Stimulated activated CD8-positive, alpha-beta memory T cell treated with anti-CD3 and anti-CD28 coated beads, Interleukin-12 subunit alpha, Interleukin-12 subunit beta, amount 100 ng/mL, for 24 hours (primary cell): ENCODE data around the gene LY6G5B.

Experiments
- DNase-seq: peaks from one replicate; pipeline ENCODE4 v3.0.0-alpha.2; 2020; ENCODE audit errors: extremely low read depth

Gene LY6G5B

DNA sequence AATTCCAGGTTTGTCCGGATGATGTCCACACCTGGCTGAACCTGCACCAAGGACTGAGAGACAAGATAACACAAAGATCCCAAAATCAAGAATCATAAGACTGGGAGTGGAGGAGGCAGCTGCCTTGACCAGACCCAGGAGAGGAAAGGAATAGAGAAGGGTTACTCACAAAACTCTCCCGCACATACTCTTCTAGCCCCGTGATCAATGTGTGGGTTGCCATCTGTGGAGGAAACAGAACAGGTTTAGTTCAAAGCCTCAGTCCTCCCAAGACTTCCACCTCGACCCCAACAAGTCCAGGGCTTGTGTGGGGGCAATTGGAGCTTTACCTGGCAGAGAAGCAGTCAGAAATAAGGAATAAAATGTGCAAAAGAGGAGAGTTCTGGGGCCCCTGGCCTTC lies 28.4 kb upstream of the LY6G5B start:
- no peak for DNase-seq

DNA sequence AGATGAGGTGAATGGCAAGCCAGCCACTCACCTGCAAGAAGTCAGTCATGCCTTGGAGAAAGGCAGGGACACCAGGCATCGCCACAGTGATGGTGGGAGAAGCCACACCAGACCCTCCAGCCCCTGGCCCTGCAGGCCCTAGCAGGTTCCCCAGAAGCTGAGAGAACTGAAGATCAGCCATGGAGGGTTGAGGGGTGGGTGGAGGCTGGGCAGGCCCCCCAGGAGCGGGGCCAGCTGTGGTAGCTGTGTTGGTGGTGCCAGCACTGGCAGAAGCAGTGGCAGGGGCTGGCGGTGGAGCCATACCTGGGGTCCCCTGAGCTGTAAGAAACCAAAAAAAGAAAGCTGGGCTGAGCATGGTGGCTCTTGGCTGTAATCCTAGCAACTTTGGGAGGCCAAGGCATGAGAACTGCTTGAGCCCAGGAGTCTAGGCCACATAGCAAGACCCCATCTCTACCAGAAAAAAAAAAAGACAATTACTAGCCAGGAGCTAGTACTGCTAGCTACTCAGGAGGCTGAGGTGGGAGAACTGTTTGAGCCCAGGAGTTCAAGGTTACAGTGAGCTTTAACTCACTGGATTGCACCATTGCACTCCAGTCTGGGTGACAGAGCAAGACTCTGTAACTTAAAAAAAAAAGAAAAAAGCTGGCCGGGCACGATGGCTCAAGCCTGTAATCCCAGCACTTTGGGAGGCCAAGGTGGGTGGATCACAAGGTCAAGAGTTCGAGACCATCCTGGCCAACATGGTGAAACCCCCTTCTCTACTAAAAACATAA lies 26.8 kb upstream of the LY6G5B start:
- no peak for DNase-seq

DNA sequence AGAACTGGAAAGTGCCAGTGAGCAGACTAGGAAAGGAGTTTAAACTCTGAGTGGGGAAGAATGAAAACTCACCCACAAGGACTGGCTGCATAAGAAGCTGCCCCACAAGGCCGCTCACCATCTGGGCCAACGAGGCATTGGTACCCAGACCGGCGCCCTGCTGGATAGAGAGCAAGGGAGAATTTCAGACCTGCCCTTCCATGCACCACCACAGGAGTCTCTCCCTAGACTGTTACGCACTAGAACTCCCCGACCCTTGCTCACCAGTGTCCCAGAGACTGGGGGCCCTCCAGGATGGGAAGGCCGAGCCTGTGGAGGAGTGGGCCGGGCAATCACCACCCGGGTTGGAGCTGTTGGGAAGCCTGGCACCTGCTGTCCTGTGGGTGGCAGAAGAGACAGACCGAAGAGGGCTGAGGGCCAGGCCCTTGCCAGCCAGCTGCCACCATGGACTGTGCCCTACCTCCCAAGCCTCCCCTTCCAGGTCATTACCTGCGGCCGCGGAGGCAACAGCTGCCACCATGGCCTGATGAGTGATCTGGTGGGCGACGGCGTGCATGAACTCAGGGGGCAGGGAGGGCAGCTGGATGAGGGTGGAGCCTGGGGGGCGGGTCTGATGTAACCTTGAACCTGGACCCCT lies 25.8 kb upstream of the LY6G5B start:
- DNase-seq, result no peak

DNA sequence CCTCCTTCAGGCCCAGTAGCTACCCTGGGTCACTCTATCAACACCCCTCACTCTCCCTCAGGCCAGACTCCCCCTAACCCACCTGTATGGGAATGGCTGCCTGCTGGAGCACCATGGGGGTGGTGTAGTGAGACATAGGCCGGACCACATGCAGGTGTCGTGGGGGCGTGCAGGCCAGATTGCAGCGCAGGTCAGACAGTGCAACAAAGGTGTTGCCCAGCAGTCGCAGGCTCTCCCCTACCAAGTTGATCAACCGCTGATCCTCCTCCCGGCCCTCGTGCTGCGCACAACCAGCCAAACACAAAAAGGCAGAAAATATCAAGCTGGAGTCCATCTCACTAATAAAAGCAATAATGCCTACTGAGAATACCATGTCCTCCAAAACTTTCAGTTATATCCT lies 24.5 kb upstream of the LY6G5B start:
- no peak for DNase-seq

DNA sequence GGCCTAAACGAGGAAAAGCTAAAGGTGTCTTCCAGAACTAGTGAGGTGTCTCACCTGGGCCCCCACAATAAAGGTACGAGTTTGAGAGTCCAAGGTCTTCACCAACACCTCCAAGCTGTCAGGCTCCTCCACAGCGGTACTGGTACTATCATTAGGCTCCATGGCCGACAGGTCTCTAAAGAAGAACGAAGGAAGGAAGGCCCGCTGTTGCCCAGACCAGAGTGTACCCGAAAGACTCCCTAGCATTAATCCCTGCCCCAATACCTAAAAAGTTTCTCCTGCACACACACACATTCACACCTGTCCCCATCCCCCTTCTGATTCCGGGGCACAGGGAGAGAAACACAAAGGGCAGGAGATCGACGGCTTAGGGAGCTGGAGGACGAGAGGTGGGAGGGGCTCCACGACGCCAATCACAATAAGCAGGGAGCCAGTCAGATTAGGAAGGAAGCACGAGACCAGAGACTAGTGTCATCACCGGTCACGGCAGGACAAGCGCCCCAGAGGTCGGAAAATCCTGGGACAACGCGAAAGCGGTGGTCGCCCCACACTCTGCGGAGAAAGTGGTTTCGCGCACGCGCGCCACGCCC lies 18.1 kb upstream of the LY6G5B start:
- no peak for DNase-seq

DNA sequence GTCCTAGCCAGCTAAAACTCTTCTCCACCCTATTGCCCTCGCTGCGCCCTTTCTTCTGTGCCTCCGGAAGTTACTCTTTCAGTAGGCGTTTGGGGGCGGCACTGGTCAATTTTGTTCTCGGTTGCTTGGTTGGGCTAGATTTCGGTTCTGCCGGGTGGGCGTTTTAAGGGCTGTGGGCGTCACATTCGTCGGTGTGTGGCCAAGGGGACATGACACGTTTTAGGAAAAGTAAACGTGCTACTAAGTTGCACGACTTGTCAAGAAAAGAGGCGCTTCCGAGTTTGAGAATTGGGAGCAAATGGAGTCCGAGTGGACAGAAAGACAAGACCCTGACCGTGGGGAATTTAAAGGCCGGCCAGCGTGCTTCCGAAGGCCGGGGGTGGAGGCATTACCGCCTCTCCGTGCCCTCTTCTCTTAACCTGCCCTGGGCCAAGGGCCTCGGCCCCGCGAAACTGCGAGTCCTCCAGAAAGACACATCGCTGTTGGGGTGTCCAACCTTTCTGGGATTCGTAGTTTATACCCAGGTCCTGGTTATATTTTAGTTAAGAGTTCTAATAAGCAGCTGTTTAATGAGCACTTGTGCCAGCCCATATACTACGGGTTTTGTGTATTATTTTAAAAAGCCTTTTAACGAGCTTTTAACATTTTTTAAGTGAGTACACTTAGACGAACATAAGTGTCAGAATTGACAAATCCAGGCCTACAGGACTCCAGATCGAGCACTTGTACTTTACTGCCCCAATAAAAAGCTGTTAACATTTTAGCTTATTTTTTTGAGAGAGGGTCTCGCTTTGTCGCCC lies 16.7 kb upstream of the LY6G5B start:
- DNase-seq, result peak; percentile 68

DNA sequence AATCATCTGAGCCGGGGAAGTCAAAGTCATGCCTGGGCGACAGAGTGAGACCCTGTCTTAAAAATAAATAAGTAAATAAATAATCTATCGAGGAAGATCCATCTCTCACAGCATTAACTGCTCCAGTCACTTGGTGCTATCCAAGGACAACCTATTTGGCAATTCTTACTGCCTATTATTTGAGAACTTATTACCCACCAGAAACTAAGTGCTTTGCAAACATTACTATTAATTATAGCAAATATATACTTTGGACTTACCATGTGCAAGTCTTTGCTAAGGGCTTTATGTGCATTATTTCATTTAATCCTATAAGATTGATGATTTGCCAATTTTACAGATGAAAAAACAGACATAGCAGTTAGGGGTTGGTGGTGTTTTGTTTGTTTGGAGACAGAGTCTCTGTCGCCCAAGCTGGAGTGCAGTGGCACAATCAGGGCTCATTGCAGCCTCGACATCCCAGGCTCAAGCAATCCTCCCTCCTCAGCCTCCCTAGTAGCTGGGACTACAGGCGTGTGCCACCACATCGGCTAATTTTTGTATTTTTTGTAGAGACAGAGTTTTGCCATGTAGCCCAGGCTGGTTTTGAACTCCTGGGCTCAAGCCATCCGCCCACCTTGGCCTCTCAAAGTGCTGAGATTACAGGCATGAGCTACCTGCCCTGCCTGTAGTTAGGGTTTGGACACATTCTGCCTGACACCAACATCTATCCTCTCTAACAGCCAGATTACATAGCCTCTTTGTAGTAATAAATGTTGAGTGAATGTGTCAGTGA lies 15.0 kb upstream of the LY6G5B start:
- no peak for DNase-seq

DNA sequence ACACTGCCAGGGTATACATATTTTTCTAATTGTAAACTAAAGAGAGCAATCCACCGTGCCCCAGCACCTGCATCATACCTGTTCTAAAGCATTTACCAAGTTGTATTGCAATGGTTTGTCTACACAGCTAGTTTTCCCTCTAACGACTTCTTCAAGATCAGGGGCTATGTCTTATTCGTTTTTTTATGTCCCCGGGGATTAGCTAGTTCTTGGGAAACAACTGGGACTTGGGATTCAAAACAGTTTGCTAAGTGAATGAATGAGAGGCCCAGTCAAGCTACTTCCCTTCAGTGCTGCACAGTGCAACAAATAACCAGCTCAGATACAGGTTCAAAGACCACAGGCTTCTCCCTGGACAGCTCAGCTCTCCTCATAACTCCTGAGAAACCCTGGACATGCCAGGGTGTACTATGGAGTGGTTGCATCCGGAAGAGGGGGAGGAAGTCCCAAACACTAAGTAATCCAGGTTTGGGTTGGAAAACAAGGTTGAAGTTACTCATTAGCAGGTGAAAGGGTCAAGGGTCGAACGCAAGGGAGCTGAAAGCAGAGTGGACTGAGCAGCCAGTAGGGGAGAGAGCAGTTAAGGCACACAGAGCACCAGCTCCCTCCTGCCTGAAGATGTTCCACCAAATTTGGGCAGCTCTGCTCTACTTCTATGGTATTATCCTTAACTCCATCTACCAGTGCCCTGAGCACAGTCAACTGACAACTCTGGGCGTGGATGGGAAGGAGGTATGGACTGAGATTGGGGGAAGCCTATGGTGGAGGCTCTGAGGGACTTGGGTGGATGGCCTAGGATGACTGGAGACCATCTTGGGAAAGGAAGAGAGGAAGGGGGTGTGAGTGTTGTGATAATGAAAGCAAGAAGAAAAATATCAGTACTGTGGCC lies 14.2 kb upstream of the LY6G5B start, which contains the start of gene APOM:
TSS of gene APOM (plus strand) at position 546 of the 889 bp plus-strand sequence. CDS start at position 619, 73 bp downstream.
- DNase-seq, result no peak

DNA sequence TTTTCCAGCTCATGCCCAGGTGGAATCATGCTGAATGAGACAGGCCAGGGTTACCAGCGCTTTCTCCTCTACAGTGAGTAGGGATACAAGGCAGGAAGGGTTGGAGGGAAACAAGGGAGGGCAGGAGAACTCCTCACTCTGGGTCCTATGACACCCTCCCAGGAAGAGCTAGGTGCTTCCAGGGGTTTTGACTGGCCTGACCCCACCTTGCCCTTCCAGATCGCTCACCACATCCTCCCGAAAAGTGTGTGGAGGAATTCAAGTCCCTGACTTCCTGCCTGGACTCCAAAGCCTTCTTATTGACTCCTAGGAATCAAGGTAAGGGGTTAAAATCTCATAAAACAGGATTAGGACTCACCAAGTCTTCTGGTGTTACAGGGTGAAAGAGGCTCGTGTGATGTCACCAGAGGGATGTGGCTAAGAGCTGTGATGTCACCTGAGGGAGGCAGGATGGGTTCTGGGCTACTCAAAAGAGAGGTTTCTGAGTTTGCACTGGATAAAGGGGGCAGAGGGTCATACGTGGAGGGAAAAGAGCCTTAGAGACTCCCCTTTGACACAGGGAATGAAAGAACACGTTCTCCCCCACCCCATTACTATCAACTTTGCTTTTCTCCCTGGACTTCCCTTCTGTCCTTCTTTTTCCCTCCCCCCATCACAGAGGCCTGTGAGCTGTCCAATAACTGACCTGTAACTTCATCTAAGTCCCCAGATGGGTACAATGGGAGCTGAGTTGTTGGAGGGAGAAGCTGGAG lies 12.2 kb upstream of the LY6G5B start:
- no peak for DNase-seq

DNA sequence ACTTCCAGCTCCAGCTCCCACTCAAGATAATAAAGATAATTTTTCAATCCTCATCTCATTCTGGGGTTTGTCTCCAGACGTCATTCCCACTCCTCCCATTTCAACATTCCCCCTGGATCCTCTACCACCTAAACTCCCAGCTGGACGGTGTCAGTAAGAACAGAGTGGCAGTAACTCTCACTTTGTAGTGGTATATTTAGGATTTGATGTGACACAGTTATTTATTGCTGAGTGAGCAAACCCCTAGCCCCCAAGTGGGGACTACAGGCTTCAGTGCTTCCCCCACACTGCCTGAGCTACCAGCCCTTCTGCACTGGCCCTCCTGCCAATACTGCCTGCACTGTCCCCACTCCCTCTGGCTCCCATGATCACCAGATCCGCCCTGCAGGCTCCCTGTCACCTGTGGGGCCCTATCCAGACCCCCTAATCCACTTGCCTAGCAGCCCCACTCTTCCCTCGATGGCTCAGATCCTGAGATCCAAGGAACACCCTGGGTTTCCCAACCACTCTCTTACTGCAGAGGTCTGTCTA lies 11.6 kb upstream of the LY6G5B start:
- DNase-seq, result no peak

DNA sequence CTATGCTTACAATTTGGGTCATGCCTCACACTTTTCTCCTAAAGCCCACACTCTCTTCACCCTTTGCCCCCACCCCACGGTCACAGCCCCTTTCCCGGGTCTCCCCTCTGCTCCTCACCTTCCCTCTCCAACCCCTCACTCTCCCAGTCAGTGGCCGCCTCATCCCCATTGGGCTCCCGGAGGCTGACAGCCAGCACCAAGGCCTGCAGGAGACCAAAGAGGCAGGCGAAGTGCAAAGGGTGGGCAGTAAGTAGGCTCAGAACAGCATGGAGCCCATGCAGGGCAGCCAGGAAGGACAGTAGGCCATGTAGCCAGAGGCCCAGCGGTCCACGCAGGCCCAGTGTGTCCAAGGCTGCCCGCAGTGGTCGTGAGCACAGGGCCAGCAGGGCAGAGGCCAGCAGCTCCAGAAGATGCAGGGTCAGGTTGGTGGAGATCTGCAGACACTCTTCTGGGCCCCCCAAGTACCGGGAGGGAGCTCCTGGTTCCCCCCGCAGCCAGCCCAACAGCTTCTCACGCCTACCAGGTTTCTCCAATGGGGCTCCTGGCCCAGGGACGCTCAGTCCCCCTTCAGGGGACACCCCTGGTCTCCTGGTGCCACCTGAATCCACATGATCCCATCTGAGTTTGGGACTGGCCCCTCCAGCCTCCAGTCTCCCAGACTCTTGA lies 10.7 kb upstream of the LY6G5B start:
- no peak for DNase-seq

DNA sequence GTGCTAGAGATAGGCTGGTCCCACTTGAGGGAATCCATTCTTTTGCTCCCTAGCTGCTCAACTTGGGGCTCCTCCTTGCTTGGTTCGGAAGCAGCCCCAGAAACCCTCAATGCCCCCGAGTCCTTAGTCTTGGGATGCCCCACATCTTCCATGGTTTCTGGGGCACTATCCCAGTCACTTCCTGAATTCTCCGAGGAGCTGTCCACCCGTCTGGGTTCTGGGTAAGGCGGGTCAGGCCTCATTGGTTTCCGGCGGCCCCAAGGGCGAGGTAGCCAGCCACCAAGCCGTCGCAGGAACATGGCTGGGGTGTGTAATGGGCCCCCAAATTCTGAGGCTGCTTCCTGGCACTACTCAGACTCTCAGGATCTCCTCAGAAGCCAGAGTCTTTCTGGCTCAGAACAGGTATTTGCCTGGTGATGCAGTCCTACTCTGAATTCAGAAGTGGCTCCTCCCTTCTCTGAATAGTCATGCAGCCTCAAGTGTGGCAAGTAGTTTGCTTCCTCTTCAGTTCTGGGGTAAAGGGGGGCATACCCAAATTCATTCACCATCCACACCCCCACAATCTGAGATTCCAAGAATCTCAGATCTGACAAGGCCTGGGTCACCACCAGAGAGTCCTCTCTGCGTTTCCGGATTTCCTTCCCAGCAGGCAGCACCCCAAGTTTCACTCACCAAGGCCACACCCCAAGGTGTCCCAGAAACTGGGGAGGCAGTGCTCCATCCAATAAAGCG lies 10.0 kb upstream of the LY6G5B start:
- no peak for DNase-seq

DNA sequence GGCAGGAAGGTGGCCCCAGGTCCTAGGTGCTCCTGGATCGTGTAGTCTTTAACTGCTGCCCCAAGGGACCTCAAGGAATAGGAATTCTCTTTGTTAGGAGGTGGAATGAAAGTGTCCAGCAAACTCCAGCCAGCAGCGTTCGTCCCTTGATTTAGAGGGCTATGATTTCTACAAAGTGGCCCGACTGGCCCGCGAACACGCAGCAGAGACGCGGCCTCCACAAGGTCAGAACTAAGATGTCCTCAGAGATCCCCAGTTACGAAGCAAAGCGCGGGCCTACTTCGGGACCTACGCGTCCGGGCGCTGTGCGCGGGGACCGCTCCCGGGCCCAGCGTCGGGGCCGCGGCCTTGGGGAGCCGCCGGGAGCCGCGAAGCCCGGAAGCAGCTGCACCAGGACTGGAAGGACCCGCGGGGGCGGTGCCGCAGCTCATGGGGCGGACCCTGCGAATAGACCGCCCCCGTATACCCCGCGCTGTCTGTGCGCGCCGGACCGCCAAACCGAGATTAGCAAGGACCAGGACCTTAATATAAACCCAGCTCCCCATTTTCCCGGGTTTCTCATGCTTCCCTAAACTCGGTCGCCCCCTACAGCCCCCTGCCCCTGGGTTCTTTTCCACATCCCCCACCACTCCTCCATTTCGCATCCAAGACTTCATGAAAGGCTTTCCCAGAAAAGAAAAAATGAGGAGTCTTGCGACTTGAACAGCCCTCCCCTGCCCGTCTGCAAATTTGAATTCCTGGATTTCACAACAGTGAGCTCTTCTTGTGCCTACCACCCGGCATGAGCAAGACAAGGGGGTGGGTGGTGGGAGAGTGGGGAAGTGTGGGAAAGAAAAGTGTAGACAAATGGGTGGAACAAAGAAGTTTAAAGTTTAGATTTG lies 9.2 kb upstream of the LY6G5B start, which contains the start of gene C6orf47:
TSS of gene C6orf47 (minus strand) at position 398 of the 881 bp plus-strand sequence. CDS start 831 bp downstream, outside the sequence.
- no peak for DNase-seq

DNA sequence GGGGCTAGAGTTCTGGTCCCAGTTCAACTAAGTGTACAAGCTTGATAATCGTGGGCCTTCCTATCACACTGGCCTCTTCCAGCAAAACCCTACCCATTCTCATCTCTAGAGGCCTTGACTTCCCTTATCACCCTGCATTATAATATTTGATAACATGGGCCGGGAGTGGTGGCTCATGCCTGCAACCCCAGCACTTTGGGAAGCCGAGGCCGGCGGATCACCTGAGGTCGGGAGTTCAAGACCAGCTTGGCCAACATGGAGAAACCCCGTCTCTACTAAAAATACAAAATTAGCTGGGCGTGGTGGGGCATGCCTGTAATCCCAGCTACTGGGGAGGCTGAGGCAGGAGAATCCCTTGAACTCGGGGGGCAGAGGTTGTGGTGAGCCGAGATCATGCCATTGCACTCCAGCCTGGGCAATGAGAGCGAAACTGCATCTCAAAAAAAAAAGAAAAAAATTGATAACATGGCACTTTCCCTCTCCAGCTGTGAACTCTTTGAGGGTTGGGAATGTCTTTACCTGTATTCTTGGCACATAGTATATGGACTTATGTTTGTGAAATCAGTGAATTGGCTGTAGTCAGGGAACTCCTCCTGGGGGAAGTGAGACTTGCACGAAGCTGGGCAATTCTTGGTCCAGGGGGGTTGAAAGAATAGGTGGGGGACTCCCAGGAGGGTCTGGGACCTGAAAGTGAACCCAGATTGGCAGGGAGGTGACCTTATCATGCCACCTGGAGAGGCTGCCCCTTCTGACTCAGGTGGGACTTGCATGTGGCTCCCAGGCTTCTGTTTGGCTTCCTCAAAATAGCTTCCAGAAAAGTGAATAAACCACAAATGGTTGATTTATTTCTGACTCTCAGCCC lies 8.3 kb upstream of the LY6G5B start:
- DNase-seq, result no peak

DNA sequence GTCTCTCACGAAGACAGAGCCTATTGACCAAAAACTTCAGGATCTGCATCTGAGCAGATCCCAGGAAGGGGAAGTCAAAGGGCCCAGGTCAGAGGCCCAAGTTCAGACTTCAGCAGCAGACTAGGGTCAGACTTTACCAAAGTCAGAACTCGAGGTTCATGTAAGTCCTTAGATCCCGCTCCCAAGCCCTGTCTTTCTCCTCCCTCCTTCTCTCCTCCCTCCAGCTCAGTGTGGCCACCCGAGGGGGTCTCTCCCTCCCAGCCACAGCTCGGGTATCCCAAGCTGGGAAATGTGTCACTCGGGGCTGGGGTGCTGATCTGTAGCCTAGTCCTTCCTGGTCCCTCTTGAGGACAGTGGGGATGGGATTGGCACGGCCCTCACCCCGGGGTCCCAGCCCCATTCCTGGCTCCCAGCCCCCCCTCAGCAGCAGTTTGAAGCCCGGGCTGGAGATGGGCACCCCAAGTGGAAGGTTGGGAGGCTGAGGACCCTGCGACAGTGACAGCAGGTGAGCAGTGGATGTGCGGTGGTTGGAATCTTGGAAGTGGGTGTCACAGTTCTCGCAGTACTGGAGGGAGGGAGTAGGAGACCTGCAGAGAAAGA lies 7.6 kb upstream of the LY6G5B start:
- no peak for DNase-seq
